ENCODE data around the gene KCNJ16. TPM values are rescaled to one million over a fixed set of nuclear protein-coding genes. Genes with fewer than 3 reads are reported as not detected.

Gene KCNJ16
- total RNA-seq, 1 experiment from 2014 or later, result 9.3 TPM

DNA sequence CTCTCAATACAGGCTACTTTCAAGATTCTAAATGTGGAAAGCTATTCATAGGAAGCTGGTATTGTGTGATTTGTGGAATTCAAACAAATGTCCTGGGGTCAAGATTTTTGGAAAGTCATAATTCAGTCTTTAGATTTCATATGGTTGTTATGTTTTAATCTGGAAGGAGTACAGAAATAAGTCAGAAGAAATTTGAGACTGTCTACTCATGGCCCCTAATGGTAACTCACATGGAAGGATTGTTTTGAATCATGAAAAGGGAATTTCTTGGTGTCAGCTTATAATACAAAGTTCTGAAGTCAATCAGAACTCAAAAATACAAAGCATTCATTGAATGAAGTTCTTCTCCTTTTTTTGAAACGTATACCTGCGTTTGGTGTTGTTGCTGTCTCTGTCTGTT lies 97.4 kb downstream of the KCNJ16 start:
- no peaks in the 10 kb centered on the region for H3K36me3 ChIP-seq (ENCODE audit: control insufficient read depth, insufficient read depth, low read length)
- Mint-ChIP-seq H3K9me3 (ENCODE audit: unreplicated experiment) (no peaks in the 10 kb centered on the region), H3K36me3 (ENCODE audit: insufficient read depth, unreplicated experiment) (no peaks in the 10 kb centered on the region), H3K27me3 (ENCODE audit: insufficient read depth, unreplicated experiment) (peaks cover 14% of the 10 kb centered on the region), H3K27ac (ENCODE audit: unreplicated experiment) (no peak overlapping the region), H3K4me3 (ENCODE audit: unreplicated experiment) (no peak overlapping the region), H3K4me1 (ENCODE audit: low read depth, unreplicated experiment) (no peaks in the 10 kb centered on the region)
- ChIA-PET CTCF (interaction anchor here (0.7 kb wide), 1 partner anchor 458 kb away, joined by 3 read pairs; no protein-coding TSS in a partner anchor), POLR2A (no interaction called here)
- TF ChIP-seq, protein P1, sequence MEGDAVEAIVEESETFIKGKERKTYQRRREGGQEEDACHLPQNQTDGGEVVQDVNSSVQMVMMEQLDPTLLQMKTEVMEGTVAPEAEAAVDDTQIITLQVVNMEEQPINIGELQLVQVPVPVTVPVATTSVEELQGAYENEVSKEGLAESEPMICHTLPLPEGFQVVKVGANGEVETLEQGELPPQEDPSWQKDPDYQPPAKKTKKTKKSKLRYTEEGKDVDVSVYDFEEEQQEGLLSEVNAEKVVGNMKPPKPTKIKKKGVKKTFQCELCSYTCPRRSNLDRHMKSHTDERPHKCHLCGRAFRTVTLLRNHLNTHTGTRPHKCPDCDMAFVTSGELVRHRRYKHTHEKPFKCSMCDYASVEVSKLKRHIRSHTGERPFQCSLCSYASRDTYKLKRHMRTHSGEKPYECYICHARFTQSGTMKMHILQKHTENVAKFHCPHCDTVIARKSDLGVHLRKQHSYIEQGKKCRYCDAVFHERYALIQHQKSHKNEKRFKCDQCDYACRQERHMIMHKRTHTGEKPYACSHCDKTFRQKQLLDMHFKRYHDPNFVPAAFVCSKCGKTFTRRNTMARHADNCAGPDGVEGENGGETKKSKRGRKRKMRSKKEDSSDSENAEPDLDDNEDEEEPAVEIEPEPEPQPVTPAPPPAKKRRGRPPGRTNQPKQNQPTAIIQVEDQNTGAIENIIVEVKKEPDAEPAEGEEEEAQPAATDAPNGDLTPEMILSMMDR (IDR thresholded peaks at IDR 0.05; ENCODE audit: insufficient read depth in 1 of 2, low read depth in 1 of 2, low read length in 1 of 2, severe bottlenecking in 1 of 2, unreplicated experiment in 1 of 2), result no peak
- no TSS peak for BruUV-seq (replicated peaks)
- H3K4me3 ChIP-seq (ENCODE audit: low read depth, low read length), result no peak overlapping the region
- H3K4me1 ChIP-seq, result no peaks in the 10 kb centered on the region; the same call in 1 of the 2 replicates
- no peak for DNase-seq
- H3K27me3 ChIP-seq (replicated peaks; ENCODE audit: control insufficient read depth, insufficient read depth, low read length), result peaks cover 6% of the 10 kb centered on the region; the same call in 1 of the 2 replicates
- no peaks in the 10 kb centered on the region for H3K9me3 ChIP-seq
- intact Hi-C loops (cut with micrococcal nuclease; ENCODE audit: unreplicated experiment), result no loop called here

DNA sequence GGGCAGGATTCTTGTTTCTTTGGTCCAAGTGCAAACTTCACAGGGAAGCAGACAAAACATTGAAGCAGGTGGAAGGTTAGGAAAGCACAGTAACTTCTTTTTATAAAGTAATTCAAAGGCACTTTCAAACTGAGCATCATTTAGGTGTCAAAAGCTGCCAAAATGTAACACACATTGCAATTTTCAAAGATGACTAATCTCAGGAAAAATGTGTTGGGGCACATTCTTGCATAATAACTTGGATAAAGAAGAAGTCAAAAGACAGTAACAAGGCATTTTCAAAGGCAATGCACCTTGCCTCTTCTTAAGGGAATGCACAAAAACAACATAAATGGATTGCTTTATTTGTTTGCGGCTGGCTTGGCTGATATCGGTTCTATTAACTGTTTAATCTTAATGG lies 97.9 kb downstream of the KCNJ16 start:
- Mint-ChIP-seq H3K27me3 (ENCODE audit: insufficient read depth, unreplicated experiment) (peaks cover 14% of the 10 kb centered on the region), H3K27ac (ENCODE audit: unreplicated experiment) (no peak overlapping the region), H3K4me3 (ENCODE audit: unreplicated experiment) (no peak overlapping the region), H3K4me1 (ENCODE audit: low read depth, unreplicated experiment) (no peaks in the 10 kb centered on the region), H3K9me3 (ENCODE audit: unreplicated experiment) (no peaks in the 10 kb centered on the region), H3K36me3 (ENCODE audit: insufficient read depth, unreplicated experiment) (no peaks in the 10 kb centered on the region)
- ChIA-PET POLR2A (no interaction called here), CTCF (no interaction called here)
- no peak overlapping the region for H3K4me3 ChIP-seq (ENCODE audit: low read depth, low read length)
- no peaks in the 10 kb centered on the region for H3K9me3 ChIP-seq
- no peaks in the 10 kb centered on the region for H3K36me3 ChIP-seq (ENCODE audit: control insufficient read depth, insufficient read depth, low read length)
- TF ChIP-seq, protein P1 (IDR thresholded peaks at IDR 0.05; ENCODE audit: insufficient read depth in 1 of 2, low read depth in 1 of 2, low read length in 1 of 2, severe bottlenecking in 1 of 2, unreplicated experiment in 1 of 2), result no peak
- H3K27me3 ChIP-seq (replicated peaks; ENCODE audit: control insufficient read depth, insufficient read depth, low read length), result peaks cover 5% of the 10 kb centered on the region; the same call in 1 of the 2 replicates
- DNase-seq, result no peak
- no peaks in the 10 kb centered on the region; the same call in 1 of the 2 replicates for H3K4me1 ChIP-seq
- no TSS peak for BruUV-seq (replicated peaks)
- intact Hi-C loops (cut with micrococcal nuclease; ENCODE audit: unreplicated experiment), result no loop called here

DNA sequence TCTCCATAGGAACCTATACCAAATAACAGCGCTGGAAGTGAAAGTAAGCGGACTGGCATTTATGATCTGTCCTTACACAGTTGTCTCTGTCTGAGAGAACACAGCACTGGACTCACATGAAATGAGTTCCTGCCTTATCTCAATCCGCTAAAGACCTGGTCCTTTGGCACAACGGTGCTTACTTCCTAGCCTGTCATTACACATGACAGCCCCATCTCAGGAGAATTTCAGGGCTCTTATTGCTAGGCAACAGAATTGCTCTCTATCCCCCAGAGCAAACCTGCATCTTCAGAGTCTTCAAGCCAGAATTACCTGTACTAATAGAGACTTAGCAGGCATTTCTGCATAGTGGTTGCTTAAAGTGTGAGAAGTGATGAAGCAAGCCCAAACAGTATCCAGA lies 98.7 kb downstream of the KCNJ16 start:
- peaks cover 4% of the 10 kb centered on the region; the same call in 1 of the 2 replicates for H3K27me3 ChIP-seq (replicated peaks; ENCODE audit: control insufficient read depth, insufficient read depth, low read length)
- ChIA-PET POLR2A (no interaction called here), CTCF (no interaction called here)
- no peak overlapping the region for H3K4me3 ChIP-seq (ENCODE audit: low read depth, low read length)
- BruUV-seq (replicated peaks), result no TSS peak
- DNase-seq, result no peak
- Mint-ChIP-seq H3K27ac (ENCODE audit: unreplicated experiment) (no peak overlapping the region), H3K36me3 (ENCODE audit: insufficient read depth, unreplicated experiment) (no peaks in the 10 kb centered on the region), H3K4me3 (ENCODE audit: unreplicated experiment) (no peak overlapping the region), H3K27me3 (ENCODE audit: insufficient read depth, unreplicated experiment) (peaks cover 17% of the 10 kb centered on the region), H3K4me1 (ENCODE audit: low read depth, unreplicated experiment) (no peaks in the 10 kb centered on the region), H3K9me3 (ENCODE audit: unreplicated experiment) (no peaks in the 10 kb centered on the region)
- no peaks in the 10 kb centered on the region; the same call in 1 of the 2 replicates for H3K4me1 ChIP-seq
- TF ChIP-seq, protein P1 (IDR thresholded peaks at IDR 0.05; ENCODE audit: insufficient read depth in 1 of 2, low read depth in 1 of 2, low read length in 1 of 2, severe bottlenecking in 1 of 2, unreplicated experiment in 1 of 2), result no peak
- H3K9me3 ChIP-seq, result no peaks in the 10 kb centered on the region
- no peaks in the 10 kb centered on the region for H3K36me3 ChIP-seq (ENCODE audit: control insufficient read depth, insufficient read depth, low read length)
- intact Hi-C loops (cut with micrococcal nuclease; ENCODE audit: unreplicated experiment), result no loop called here
